Measurements from ENCODE around the gene PCDHB7. TPM values are rescaled to one million over a fixed set of nuclear protein-coding genes. Genes with fewer than 3 reads are reported as not detected.
"Not testable (repeated sequence)": the region's sequence is repeated elsewhere in the genome, so short reads cannot be mapped to it uniquely, and the experiment has no call there.

Gene PCDHB7
- total RNA-seq, result not detected

GRCh38 chr5:141172381-141173204 lies at the start of gene PCDHB7:
Gene PCDHB7 (plus strand): TSS chr5:141172644. CDS start chr5:141172836, 192 bp downstream.
- no peak within 1 kb of the TSS for H3K27ac Mint-ChIP-seq
- H3K36me3 Mint-ChIP-seq, result peaks cover 3% of the 10 kb centered on the region
- CTCF ChIA-PET, result no interaction called here
- no peaks in the 10 kb centered on the region for H3K4me1 Mint-ChIP-seq
- H3K27me3 Mint-ChIP-seq, result peaks cover 5% of the 10 kb centered on the region
- DNase-seq (no peak), ATAC-seq (no peak)
- H3K9me3 Mint-ChIP-seq (ENCODE audit: low read depth), result peaks cover 9% of the 10 kb centered on the region
- H3K4me3 Mint-ChIP-seq, result no peak within 1 kb of the TSS

- DNase-seq; ATAC-seq; CTCF ChIA-PET; H3K27ac Mint-ChIP-seq; H3K36me3 Mint-ChIP-seq; H3K9me3 Mint-ChIP-seq (ENCODE audit: low read depth); H3K4me3 Mint-ChIP-seq; H3K27me3 Mint-ChIP-seq; H3K4me1 Mint-ChIP-seq: not testable (repeated sequence)
These were observed 48.9 kb upstream of the PCDHB7 start for GRCh38 chr5:141123396-141124135.

- H3K36me3 Mint-ChIP-seq, result no peaks in the 10 kb centered on the region
- CTCF ChIA-PET, result no interaction called here
These were observed 45.1 kb upstream of the PCDHB7 start for GRCh38 chr5:141127305-141127704.

GRCh38 chr5:141135030-141135717 lies 37.3 kb upstream of the PCDHB7 start, which contains the start of gene PCDHB5:
Gene PCDHB5 (plus strand): TSS chr5:141135206. CDS start chr5:141135435, 229 bp downstream.
- no peak for ATAC-seq
- Mint-ChIP-seq H3K4me1 (peaks cover 2% of the 10 kb centered on the region), H3K36me3 (peaks cover 4% of the 10 kb centered on the region), H3K27ac (no peak within 1 kb of the TSS), H3K27me3 (no peaks in the 10 kb centered on the region), H3K4me3 (no peak within 1 kb of the TSS), H3K9me3 (ENCODE audit: low read depth) (peaks cover 11% of the 10 kb centered on the region)
- DNase-seq, result no peak
- CTCF ChIA-PET, result no interaction called here

More at GRCh38 chr5:141127305-141127704, 45.1 kb upstream of the PCDHB7 start:
- Mint-ChIP-seq H3K4me3 (no peak overlapping the region), H3K27ac (no peak overlapping the region), H3K27me3 (peaks cover 4% of the 10 kb centered on the region), H3K4me1 (no peaks in the 10 kb centered on the region), H3K9me3 (ENCODE audit: low read depth) (peaks cover 6% of the 10 kb centered on the region)
- DNase-seq (no peak), ATAC-seq (no peak)

- Mint-ChIP-seq H3K27ac (no peak overlapping the region), H3K27me3 (no peaks in the 10 kb centered on the region), H3K36me3 (peaks cover 4% of the 10 kb centered on the region), H3K9me3 (ENCODE audit: low read depth) (peaks cover 11% of the 10 kb centered on the region), H3K4me1 (peaks cover 2% of the 10 kb centered on the region), H3K4me3 (no peak overlapping the region)
- ATAC-seq (no peak), DNase-seq (no peak)
- CTCF ChIA-PET, result no interaction called here
These were observed 36.7 kb upstream of the PCDHB7 start for GRCh38 chr5:141135718-141136266.

- H3K27me3 Mint-ChIP-seq; DNase-seq; CTCF ChIA-PET; H3K4me1 Mint-ChIP-seq; H3K4me3 Mint-ChIP-seq; H3K9me3 Mint-ChIP-seq (ENCODE audit: low read depth); ATAC-seq; H3K27ac Mint-ChIP-seq; H3K36me3 Mint-ChIP-seq: not testable (repeated sequence)
These were observed 35.1 kb upstream of the PCDHB7 start for GRCh38 chr5:141137346-141137745.

GRCh38 chr5:141149812-141150211 lies 22.6 kb upstream of the PCDHB7 start, which contains the start of gene PCDHB6:
Gene PCDHB6 (plus strand): TSS chr5:141150057. CDS start chr5:141150258, 201 bp downstream.
- no peak within 1 kb of the TSS for H3K27ac Mint-ChIP-seq
- DNase-seq, result no peak
- H3K4me1 Mint-ChIP-seq, result no peaks in the 10 kb centered on the region
- H3K4me3 Mint-ChIP-seq, result no peak within 1 kb of the TSS
- ATAC-seq, result no peak
- H3K36me3 Mint-ChIP-seq, result peaks cover 6% of the 10 kb centered on the region
- no peaks in the 10 kb centered on the region for H3K27me3 Mint-ChIP-seq
- H3K9me3 Mint-ChIP-seq (ENCODE audit: low read depth), result peaks cover 8% of the 10 kb centered on the region
- CTCF ChIA-PET, result no interaction called here

- Mint-ChIP-seq H3K4me3 (no peak overlapping the region), H3K27me3 (no peaks in the 10 kb centered on the region), H3K4me1 (no peaks in the 10 kb centered on the region), H3K9me3 (ENCODE audit: low read depth) (peaks cover 8% of the 10 kb centered on the region), H3K27ac (no peak overlapping the region), H3K36me3 (peaks cover 6% of the 10 kb centered on the region)
- no peak for ATAC-seq
- DNase-seq, result no peak
- CTCF ChIA-PET, result no interaction called here
These were observed 22.0 kb upstream of the PCDHB7 start for GRCh38 chr5:141150224-141150992.

GRCh38 chr5:141150993-141151325 lies 21.5 kb upstream of the PCDHB7 start:
- ATAC-seq, result no peak
- CTCF ChIA-PET, result no interaction called here
- Mint-ChIP-seq H3K27me3 (no peaks in the 10 kb centered on the region), H3K4me1 (no peaks in the 10 kb centered on the region), H3K9me3 (ENCODE audit: low read depth) (peaks cover 8% of the 10 kb centered on the region), H3K27ac (no peak overlapping the region), H3K36me3 (peaks cover 6% of the 10 kb centered on the region), H3K4me3 (no peak overlapping the region)
- DNase-seq, result no peak

GRCh38 chr5:141151632-141152031 lies 20.8 kb upstream of the PCDHB7 start:
- H3K36me3 Mint-ChIP-seq, CTCF ChIA-PET: not testable (repeated sequence)

GRCh38 chr5:141152096-141152495 lies 20.3 kb upstream of the PCDHB7 start:
- H3K4me3 Mint-ChIP-seq, H3K4me1 Mint-ChIP-seq, H3K27me3 Mint-ChIP-seq, DNase-seq, CTCF ChIA-PET, H3K36me3 Mint-ChIP-seq, H3K27ac Mint-ChIP-seq, ATAC-seq: not testable (repeated sequence)
- peaks cover 11% of the 10 kb centered on the region for H3K9me3 Mint-ChIP-seq (ENCODE audit: low read depth)

More at GRCh38 chr5:141151632-141152031, 20.8 kb upstream of the PCDHB7 start:
- not testable (repeated sequence) for H3K4me3 Mint-ChIP-seq; H3K9me3 Mint-ChIP-seq (ENCODE audit: low read depth); H3K4me1 Mint-ChIP-seq; H3K27ac Mint-ChIP-seq; H3K27me3 Mint-ChIP-seq; DNase-seq; ATAC-seq

GRCh38 chr5:141155540-141156374 lies 16.7 kb upstream of the PCDHB7 start:
- no peak for DNase-seq
- Mint-ChIP-seq H3K4me1 (no peaks in the 10 kb centered on the region), H3K27me3 (no peaks in the 10 kb centered on the region), H3K4me3 (no peak overlapping the region), H3K27ac (no peak overlapping the region), H3K9me3 (ENCODE audit: low read depth) (peaks cover 12% of the 10 kb centered on the region), H3K36me3 (peaks cover 6% of the 10 kb centered on the region)
- CTCF ChIA-PET, result no interaction called here
- no peak for ATAC-seq
